ENCODE measurements around the gene SRGAP3. TPM values are rescaled to one million over a fixed set of nuclear protein-coding genes. Genes with fewer than 3 reads are reported as not detected.
A peak's percentile ranks its signal among the peaks of the same experiment; 100 is the strongest.

The SRGAP3 gene
- polyA plus RNA-seq, 1 donor: 22.3 TPM

GRCh38 chr3:9143184-9143583 lies 106.3 kb downstream of the SRGAP3 start:
- DNase-seq (ENCODE audit: low read depth): no peak

GRCh38 chr3:9142362-9142761 lies 107.1 kb downstream of the SRGAP3 start:
- no peak for DNase-seq (ENCODE audit: low read depth)

GRCh38 chr3:9141928-9142289 lies 107.5 kb downstream of the SRGAP3 start:
- DNase-seq (ENCODE audit: low read depth): no peak

- DNase-seq (ENCODE audit: low read depth): no peak
Measured at GRCh38 chr3:9139366-9139765, 110.1 kb downstream of the SRGAP3 start.

GRCh38 chr3:9137676-9138075 lies 111.8 kb downstream of the SRGAP3 start:
- no peak for DNase-seq (ENCODE audit: low read depth)

GRCh38 chr3:9136746-9137465 lies 112.5 kb downstream of the SRGAP3 start:
- DNase-seq (ENCODE audit: low read depth): no peak

- DNase-seq (ENCODE audit: low read depth): no peak
Measured at GRCh38 chr3:9135930-9136525, 113.4 kb downstream of the SRGAP3 start.

GRCh38 chr3:9135526-9135925 lies 113.9 kb downstream of the SRGAP3 start:
- no peak for DNase-seq (ENCODE audit: low read depth)

GRCh38 chr3:9133656-9134055 lies 115.8 kb downstream of the SRGAP3 start:
- DNase-seq (ENCODE audit: low read depth): no peak

GRCh38 chr3:9130345-9131305 lies 118.8 kb downstream of the SRGAP3 start:
- DNase-seq (ENCODE audit: low read depth): no peak

- no peak for DNase-seq (ENCODE audit: low read depth)
Measured at GRCh38 chr3:9129365-9129764, 120.1 kb downstream of the SRGAP3 start.

- no peak for DNase-seq (ENCODE audit: low read depth)
Measured at GRCh38 chr3:9125278-9125951, 124.0 kb downstream of the SRGAP3 start.

- no peak for DNase-seq (ENCODE audit: low read depth)
Measured at GRCh38 chr3:9124730-9125129, 124.7 kb downstream of the SRGAP3 start.

- no peak for DNase-seq (ENCODE audit: low read depth)
Measured at GRCh38 chr3:9123840-9124239, 125.6 kb downstream of the SRGAP3 start.

- DNase-seq (ENCODE audit: low read depth): no peak
Measured at GRCh38 chr3:9122732-9123364, 126.6 kb downstream of the SRGAP3 start.

- DNase-seq (ENCODE audit: low read depth): no peak
Measured at GRCh38 chr3:9121366-9122001, 128.0 kb downstream of the SRGAP3 start.

GRCh38 chr3:9119331-9119730 lies 130.1 kb downstream of the SRGAP3 start:
- no peak for DNase-seq (ENCODE audit: low read depth)

- DNase-seq (ENCODE audit: low read depth): no peak
Measured at GRCh38 chr3:9118222-9118621, 131.2 kb downstream of the SRGAP3 start.

GRCh38 chr3:9117220-9117619 lies 132.2 kb downstream of the SRGAP3 start:
- DNase-seq (ENCODE audit: low read depth): peak; percentile 52

- DNase-seq (ENCODE audit: low read depth): no peak
Measured at GRCh38 chr3:9116336-9116735, 133.1 kb downstream of the SRGAP3 start.

- DNase-seq (ENCODE audit: low read depth): no peak
Measured at GRCh38 chr3:9115336-9115735, 134.1 kb downstream of the SRGAP3 start.
